Measurements from ENCODE around the gene MINK1. TPM values are rescaled to one million over a fixed set of nuclear protein-coding genes. Genes with fewer than 3 reads are reported as not detected.

MINK1 gene
- total and polyA plus RNA-seq, 2 of the 13 experiments (the other 11 are each of a cell fraction or from before 2014, with no cell fraction given) = 17.2 to 63.9 TPM

DNA sequence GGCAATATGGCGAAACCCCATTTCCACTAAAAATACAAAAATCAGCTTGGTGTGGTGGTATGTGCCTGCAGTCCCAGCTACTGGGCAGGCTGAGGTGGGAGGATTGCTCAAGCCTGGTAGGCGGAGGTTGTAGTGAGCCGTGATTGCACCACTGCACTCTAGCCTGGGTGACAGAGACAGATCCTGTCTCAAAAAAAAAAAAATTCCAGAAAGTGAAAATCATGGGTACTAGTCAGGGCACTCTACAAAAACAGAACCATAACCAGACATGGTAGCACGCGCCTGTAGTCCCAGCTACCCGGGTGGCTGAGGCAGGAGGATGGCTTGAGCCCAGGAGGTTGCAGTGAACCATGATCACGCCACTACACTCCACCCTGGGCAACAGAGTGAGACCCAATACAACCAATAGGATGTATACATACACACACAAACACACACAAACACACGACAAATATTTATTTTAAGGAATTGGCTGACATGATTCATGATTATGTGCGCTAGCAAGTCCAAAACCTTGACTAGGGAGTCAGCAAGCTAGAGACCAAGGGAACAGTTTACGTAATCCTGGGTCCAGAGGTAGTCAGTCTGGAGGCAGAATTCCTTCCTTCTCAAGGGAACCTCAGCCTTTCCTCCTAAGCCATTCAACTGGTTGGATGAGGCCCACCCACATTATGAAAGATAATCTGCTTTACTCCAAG, 87.4 kb downstream of the MINK1 start:
- FAIRE-seq (peak; percentile 99), DNase-seq (ENCODE audit: low spot score) (peak; percentile 65)
- in situ Hi-C loops (cut with HindIII; ENCODE audit: extremely low pct_ligation_motif_present, low pct_unique_long_range_greater_than_20kb) = no loop called here
- TF ChIP-seq, protein P1, sequence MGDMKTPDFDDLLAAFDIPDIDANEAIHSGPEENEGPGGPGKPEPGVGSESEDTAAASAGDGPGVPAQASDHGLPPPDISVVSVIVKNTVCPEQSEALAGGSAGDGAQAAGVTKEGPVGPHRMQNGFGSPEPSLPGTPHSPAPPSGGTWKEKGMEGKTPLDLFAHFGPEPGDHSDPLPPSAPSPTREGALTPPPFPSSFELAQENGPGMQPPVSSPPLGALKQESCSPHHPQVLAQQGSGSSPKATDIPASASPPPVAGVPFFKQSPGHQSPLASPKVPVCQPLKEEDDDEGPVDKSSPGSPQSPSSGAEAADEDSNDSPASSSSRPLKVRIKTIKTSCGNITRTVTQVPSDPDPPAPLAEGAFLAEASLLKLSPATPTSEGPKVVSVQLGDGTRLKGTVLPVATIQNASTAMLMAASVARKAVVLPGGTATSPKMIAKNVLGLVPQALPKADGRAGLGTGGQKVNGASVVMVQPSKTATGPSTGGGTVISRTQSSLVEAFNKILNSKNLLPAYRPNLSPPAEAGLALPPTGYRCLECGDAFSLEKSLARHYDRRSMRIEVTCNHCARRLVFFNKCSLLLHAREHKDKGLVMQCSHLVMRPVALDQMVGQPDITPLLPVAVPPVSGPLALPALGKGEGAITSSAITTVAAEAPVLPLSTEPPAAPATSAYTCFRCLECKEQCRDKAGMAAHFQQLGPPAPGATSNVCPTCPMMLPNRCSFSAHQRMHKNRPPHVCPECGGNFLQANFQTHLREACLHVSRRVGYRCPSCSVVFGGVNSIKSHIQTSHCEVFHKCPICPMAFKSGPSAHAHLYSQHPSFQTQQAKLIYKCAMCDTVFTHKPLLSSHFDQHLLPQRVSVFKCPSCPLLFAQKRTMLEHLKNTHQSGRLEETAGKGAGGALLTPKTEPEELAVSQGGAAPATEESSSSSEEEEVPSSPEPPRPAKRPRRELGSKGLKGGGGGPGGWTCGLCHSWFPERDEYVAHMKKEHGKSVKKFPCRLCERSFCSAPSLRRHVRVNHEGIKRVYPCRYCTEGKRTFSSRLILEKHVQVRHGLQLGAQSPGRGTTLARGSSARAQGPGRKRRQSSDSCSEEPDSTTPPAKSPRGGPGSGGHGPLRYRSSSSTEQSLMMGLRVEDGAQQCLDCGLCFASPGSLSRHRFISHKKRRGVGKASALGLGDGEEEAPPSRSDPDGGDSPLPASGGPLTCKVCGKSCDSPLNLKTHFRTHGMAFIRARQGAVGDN (CRISPR knock-in tag; IDR thresholded peaks at IDR 0.05) = peak; percentile 30; the same call in 1 of the 2 replicates
- TF ChIP-seq ERF (CRISPR knock-in tag; IDR thresholded peaks at IDR 0.05) = peak; percentile 59; the same call in 1 of the 2 replicates
- TF ChIP-seq ZNF564 (CRISPR knock-in tag; IDR thresholded peaks at IDR 0.05) = no peak
- TF ChIP-seq, protein P2, sequence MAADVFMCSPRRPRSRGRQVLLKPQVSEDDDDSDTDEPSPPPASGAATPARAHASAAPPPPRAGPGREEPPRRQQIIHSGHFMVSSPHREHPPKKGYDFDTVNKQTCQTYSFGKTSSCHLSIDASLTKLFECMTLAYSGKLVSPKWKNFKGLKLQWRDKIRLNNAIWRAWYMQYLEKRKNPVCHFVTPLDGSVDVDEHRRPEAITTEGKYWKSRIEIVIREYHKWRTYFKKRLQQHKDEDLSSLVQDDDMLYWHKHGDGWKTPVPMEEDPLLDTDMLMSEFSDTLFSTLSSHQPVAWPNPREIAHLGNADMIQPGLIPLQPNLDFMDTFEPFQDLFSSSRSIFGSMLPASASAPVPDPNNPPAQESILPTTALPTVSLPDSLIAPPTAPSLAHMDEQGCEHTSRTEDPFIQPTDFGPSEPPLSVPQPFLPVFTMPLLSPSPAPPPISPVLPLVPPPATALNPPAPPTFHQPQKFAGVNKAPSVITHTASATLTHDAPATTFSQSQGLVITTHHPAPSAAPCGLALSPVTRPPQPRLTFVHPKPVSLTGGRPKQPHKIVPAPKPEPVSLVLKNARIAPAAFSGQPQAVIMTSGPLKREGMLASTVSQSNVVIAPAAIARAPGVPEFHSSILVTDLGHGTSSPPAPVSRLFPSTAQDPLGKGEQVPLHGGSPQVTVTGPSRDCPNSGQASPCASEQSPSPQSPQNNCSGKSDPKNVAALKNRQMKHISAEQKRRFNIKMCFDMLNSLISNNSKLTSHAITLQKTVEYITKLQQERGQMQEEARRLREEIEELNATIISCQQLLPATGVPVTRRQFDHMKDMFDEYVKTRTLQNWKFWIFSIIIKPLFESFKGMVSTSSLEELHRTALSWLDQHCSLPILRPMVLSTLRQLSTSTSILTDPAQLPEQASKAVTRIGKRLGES (CRISPR knock-in tag; IDR thresholded peaks at IDR 0.05; ENCODE audit: borderline replicate concordance) = no peak
- TF ChIP-seq, protein P3, sequence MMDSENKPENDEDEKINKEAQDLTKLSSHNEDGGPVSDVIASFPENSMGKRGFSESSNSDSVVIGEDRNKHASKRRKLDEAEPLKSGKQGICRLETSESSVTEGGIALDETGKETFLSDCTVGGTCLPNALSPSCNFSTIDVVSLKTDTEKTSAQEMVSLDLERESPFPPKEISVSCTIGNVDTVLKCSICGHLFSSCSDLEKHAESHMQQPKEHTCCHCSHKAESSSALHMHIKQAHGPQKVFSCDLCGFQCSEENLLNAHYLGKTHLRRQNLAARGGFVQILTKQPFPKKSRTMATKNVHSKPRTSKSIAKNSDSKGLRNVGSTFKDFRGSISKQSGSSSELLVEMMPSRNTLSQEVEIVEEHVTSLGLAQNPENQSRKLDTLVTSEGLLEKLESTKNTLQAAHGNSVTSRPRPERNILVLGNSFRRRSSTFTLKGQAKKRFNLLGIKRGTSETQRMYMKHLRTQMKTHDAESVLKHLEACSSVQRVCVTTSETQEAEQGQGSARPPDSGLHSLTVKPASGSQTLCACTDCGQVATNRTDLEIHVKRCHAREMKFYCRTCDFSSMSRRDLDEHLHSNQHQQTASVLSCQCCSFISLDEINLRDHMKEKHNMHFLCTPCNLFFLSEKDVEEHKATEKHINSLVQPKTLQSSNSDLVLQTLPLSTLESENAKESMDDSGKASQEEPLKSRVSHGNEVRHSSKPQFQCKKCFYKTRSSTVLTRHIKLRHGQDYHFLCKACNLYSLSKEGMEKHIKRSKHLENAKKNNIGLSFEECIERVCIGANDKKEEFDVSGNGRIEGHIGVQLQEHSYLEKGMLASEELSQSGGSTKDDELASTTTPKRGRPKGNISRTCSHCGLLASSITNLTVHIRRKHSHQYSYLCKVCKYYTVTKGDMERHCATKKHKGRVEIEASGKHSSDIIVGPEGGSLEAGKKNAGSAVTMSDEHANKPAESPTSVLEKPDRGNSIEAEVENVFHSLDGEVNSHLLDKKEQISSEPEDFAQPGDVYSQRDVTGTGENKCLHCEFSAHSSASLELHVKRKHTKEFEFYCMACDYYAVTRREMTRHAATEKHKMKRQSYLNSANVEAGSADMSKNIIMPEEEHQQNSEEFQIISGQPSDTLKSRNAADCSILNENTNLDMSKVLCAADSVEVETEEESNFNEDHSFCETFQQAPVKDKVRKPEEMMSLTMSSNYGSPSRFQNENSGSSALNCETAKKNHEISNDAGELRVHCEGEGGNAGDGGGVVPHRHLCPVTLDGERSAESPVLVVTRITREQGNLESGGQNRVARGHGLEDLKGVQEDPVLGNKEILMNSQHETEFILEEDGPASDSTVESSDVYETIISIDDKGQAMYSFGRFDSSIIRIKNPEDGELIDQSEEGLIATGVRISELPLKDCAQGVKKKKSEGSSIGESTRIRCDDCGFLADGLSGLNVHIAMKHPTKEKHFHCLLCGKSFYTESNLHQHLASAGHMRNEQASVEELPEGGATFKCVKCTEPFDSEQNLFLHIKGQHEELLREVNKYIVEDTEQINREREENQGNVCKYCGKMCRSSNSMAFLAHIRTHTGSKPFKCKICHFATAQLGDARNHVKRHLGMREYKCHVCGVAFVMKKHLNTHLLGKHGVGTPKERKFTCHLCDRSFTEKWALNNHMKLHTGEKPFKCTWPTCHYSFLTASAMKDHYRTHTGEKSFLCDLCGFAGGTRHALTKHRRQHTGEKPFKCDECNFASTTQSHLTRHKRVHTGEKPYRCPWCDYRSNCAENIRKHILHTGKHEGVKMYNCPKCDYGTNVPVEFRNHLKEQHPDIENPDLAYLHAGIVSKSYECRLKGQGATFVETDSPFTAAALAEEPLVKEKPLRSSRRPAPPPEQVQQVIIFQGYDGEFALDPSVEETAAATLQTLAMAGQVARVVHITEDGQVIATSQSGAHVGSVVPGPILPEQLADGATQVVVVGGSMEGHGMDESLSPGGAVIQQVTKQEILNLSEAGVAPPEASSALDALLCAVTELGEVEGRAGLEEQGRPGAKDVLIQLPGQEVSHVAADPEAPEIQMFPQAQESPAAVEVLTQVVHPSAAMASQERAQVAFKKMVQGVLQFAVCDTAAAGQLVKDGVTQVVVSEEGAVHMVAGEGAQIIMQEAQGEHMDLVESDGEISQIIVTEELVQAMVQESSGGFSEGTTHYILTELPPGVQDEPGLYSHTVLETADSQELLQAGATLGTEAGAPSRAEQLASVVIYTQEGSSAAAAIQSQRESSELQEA (CRISPR knock-in tag; IDR thresholded peaks at IDR 0.05; ENCODE audit: not compliant biosample characterization) = no peak
- TF ChIP-seq BRD4 (CRISPR knock-in tag; IDR thresholded peaks at IDR 0.05) = no peak
- peak; percentile 36; the same call in 1 of the 2 replicates for TF ChIP-seq FOSL2 (CRISPR knock-in tag; IDR thresholded peaks at IDR 0.05)
- TF ChIP-seq TBP (CRISPR knock-in tag; IDR thresholded peaks at IDR 0.05) = no peak

More for the DNA sequence above, 87.4 kb downstream of the MINK1 start:
- H3K9ac ChIP-seq (ENCODE audit: insufficient read depth, low read depth, low read length) = no peak overlapping the region
- ChIA-PET POLR2A (interaction anchor here (0.6 to 3.0 kb wide), 14 partner anchors 8 to 216 kb away, joined by 3 to 35 read pairs (median 5); partner anchors contain the start of genes ENO3, INCA1, PELP1 and PFN1), CTCF (ENCODE audit: low intra/inter-chr PET ratio, low total read pairs) (no interaction called here)
- H2AFZ ChIP-seq (ENCODE audit: low read length) = no peak overlapping the region
- peak overlapping the region; percentile 53 for H3K27ac ChIP-seq (ENCODE audit: extremely low read length, insufficient read depth, low read length)
- H4K20me1 ChIP-seq (ENCODE audit: insufficient read depth, low read length) = no peaks in the 10 kb centered on the region
- H3K4me3 ChIP-seq (replicated peaks in 1 of 3; ENCODE audit: insufficient read depth in 1 of 3, low read depth in 2 of 3, low read length in 3 of 3) = peak overlapping the region; percentile 14 to 57 (median 26)
- peak overlapping the region; percentile 75 for H3K4me2 ChIP-seq (ENCODE audit: low read depth, low read length)
- ATAC-seq = peak; percentile 95
- H3K36me3 ChIP-seq (replicated peaks in 1 of 2; ENCODE audit: control insufficient read depth in 1 of 2, insufficient read depth in 2 of 2, low read length in 2 of 2) = no peaks in the 10 kb centered on the region
- BruUV-seq (replicated peaks) = no TSS peak
- WGBS (ENCODE audit: low lambda C conversion rate) = 4% methylated on average over 10 of the region's 10 CpGs
- H3K4me1 ChIP-seq (ENCODE audit: insufficient read depth, low read length) = peaks cover 22% of the 10 kb centered on the region
- no peaks in the 10 kb centered on the region for H3K9me3 ChIP-seq (ENCODE audit: low read length)
- H3K79me2 ChIP-seq (ENCODE audit: insufficient read depth, low read length) = no peaks in the 10 kb centered on the region
- no peaks in the 10 kb centered on the region for H3K27me3 ChIP-seq (ENCODE audit: control insufficient read depth in 1 of 2, insufficient read depth in 2 of 2, low read length in 2 of 2)
- intact Hi-C loops (cut with micrococcal nuclease; ENCODE audit: unreplicated experiment) = no loop called here
